Gastroesophageal sphincter (tissue), 4 donors: ENCODE measurements around the gene MYO18A. TPM values are rescaled to one million over a fixed set of nuclear protein-coding genes. Genes with fewer than 3 reads are reported as not detected.
A peak's percentile ranks its signal among the peaks of the same experiment; 100 is the strongest.

Experiments
- ATAC-seq: fragments of 150-250 bp; one replicate; pipeline ENCODE4 v1.9.1; 2016; ENCODE audit warnings: mild to moderate bottlenecking, moderate library complexity
- H3K27ac ChIP-seq, 4 donors: fragments of 200-600 bp; sonication (generic) in 3 of 4; 1 replicate in 3 of 4; 2 replicates in 1 of 4; pipeline ENCODE4 v1.5.1; 2016 to 2019
- H3K27me3 ChIP-seq: fragments of 200-600 bp; sonication (generic); one replicate; pipeline ENCODE4 v1.5.1; 2019
- H3K36me3 ChIP-seq, 2 donors: fragments of 200-600 bp; sonication (generic); one replicate each; pipeline ENCODE4 v1.5.1; 2019; ENCODE audit warnings: control low read depth in 1 of 2
- H3K4me1 ChIP-seq, 3 donors: fragments of 200-600 bp; sonication (generic); 1 replicate in 2 of 3; 2 replicates in 1 of 3; pipeline ENCODE4 v1.5.1; 2016 to 2019; ENCODE audit warnings: control low read depth in 2 of 3
- H3K4me3 ChIP-seq, 2 donors: fragments of 200-600 bp; sonication (generic); one replicate each; pipeline ENCODE4 v1.5.1; 2019; ENCODE audit warnings: mild to moderate bottlenecking in 1 of 2, moderate library complexity in 1 of 2
- H3K9me3 ChIP-seq, 3 donors: fragments of 200-600 bp; sonication (generic); one replicate each; pipeline ENCODE4 v1.5.1; 2017 to 2019; ENCODE audit warnings: control low read depth in 2 of 3
- EP300 ChIP-seq: sonication (generic); formaldehyde crosslinking; IDR thresholded peaks from one replicate; pipeline ENCODE4 v1.6.1; 2017; ENCODE audit warnings: antibody characterized with exemption, mild to moderate bottlenecking
- POLR2A ChIP-seq, 2 donors: fragments of 450-650 bp; IDR thresholded peaks; one replicate each; pipeline ENCODE4 v1.6.1; 2017; ENCODE audit warnings: antibody characterized with exemption in 2 of 2, mild to moderate bottlenecking in 2 of 2, moderate library complexity in 1 of 2
- POLR2AphosphoS5 ChIP-seq: sonication (generic); formaldehyde crosslinking; IDR thresholded peaks from one replicate; pipeline ENCODE4 v1.6.1; 2017; ENCODE audit warnings: antibody characterized with exemption
- WGBS, 2 donors: methylation state at CpG; one replicate each; pipeline ENCODE4 v1.1.5; 2018; ENCODE audit warnings: low coverage in 1 of 2; 5-methylcytosine and 5-hydroxymethylcytosine counted together
- total RNA-seq, 4 donors: library from RNA; depleted of rRNA; stranded (reverse); fragments of >200 nt; gene quantifications; one replicate each; pipeline ENCODE4 v1.1.0, GENCODE V29; 2016
- TF ChIP-seq, protein P1 (sequence below), 4 experiments: fragments of 200-600 bp in 2 of 4; fragments of 450-650 bp in 2 of 4; sonication (generic) in 1 of 4; IDR thresholded peaks; one replicate each; pipeline ENCODE4 v1.5.1; 2017 to 2019; ENCODE audit warnings: antibody characterized with exemption in 4 of 4, mild to moderate bottlenecking in 2 of 4, moderate library complexity in 2 of 4

The MYO18A gene
- total RNA-seq, 4 donors from 2014 or later: 45.5 to 70.5 (median 56.5) TPM

- Histone ChIP-seq H3K4me3 (no peak overlapping the region), H3K4me1 (peaks cover 0 to 76% (median 28%) of the 10 kb centered on the region in 3 donors), H3K9me3 (no peaks in the 10 kb centered on the region), H3K27ac (peak overlapping the region in 3 of 4 donors; percentile 55 to 83 (median 73)), H3K27me3 (no peaks in the 10 kb centered on the region), H3K36me3 (no peaks in the 10 kb centered on the region)
- ATAC-seq: no peak
- WGBS, 2 donors: 77 to 80% methylated on average over 2 to 5 of the region's 11 CpGs
- TF ChIP-seq POLR2A (IDR thresholded peaks at IDR 0.05) (no peak), POLR2AphosphoS5 (no peak), EP300 (no peak)
- TF ChIP-seq, protein P1, sequence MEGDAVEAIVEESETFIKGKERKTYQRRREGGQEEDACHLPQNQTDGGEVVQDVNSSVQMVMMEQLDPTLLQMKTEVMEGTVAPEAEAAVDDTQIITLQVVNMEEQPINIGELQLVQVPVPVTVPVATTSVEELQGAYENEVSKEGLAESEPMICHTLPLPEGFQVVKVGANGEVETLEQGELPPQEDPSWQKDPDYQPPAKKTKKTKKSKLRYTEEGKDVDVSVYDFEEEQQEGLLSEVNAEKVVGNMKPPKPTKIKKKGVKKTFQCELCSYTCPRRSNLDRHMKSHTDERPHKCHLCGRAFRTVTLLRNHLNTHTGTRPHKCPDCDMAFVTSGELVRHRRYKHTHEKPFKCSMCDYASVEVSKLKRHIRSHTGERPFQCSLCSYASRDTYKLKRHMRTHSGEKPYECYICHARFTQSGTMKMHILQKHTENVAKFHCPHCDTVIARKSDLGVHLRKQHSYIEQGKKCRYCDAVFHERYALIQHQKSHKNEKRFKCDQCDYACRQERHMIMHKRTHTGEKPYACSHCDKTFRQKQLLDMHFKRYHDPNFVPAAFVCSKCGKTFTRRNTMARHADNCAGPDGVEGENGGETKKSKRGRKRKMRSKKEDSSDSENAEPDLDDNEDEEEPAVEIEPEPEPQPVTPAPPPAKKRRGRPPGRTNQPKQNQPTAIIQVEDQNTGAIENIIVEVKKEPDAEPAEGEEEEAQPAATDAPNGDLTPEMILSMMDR (IDR thresholded peaks at IDR 0.05): no peak
These were observed 25.5 kb downstream of the MYO18A start for GRCh38 chr17:29154516-29155226.

GRCh38 chr17:29151567-29151966 is 28.6 kb downstream of the MYO18A start:
- Histone ChIP-seq H3K9me3 (no peaks in the 10 kb centered on the region), H3K27ac (peak overlapping the region in 1 of 4 donors; percentile 84), H3K4me3 (no peak overlapping the region), H3K4me1 (peaks cover 4 to 59% (median 28%) of the 10 kb centered on the region in 3 donors), H3K27me3 (no peaks in the 10 kb centered on the region), H3K36me3 (no peaks in the 10 kb centered on the region)
- WGBS, 2 donors: 40 to 80% methylated on average over 1 of the region's 4 CpGs
- no peak for TF ChIP-seq POLR2A (IDR thresholded peaks at IDR 0.05)
- TF ChIP-seq EP300: no peak
- TF ChIP-seq, protein P1 (IDR thresholded peaks at IDR 0.05): no peak
- TF ChIP-seq POLR2AphosphoS5: no peak
- no peak for ATAC-seq

DNA sequence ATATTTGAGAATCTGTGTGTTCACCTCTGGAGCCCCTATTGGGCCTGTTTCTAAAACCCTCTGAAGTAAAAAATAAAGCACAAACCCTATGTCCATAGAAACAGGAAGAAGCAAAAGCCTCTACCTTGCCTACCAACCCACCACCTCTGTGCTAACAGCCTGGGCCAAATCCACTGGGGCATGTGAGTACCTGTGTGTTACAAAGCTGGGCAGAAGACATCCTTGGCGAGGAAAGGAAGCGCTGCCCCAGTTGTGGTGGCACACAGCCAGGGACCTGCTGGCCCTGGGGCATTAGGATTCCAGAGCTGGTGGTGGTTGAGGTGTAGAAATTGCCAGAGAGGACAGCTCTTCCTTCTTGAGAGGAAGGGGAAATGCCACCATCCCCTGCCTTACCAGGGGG is 30.0 kb downstream of the MYO18A start:
- WGBS, 2 donors: no CpG with 5 or more reads among the region's 2 CpGs
- H3K9me3 ChIP-seq: no peaks in the 10 kb centered on the region
- no peaks in the 10 kb centered on the region for H3K36me3 ChIP-seq
- ATAC-seq: no peak
- no peak overlapping the region for H3K4me3 ChIP-seq
- TF ChIP-seq, protein P1 (IDR thresholded peaks at IDR 0.05): no peak
- TF ChIP-seq EP300: no peak
- no peak for TF ChIP-seq POLR2AphosphoS5
- no peak for TF ChIP-seq POLR2A (IDR thresholded peaks at IDR 0.05)
- H3K4me1 ChIP-seq: peaks cover 4 to 53% (median 14%) of the 10 kb centered on the region in 3 donors
- H3K27me3 ChIP-seq: no peaks in the 10 kb centered on the region
- H3K27ac ChIP-seq: peak overlapping the region in 3 of 4 donors; percentile 84 to 85 (median 85)

- no peaks in the 10 kb centered on the region for H3K36me3 ChIP-seq
- no peaks in the 10 kb centered on the region for H3K9me3 ChIP-seq
- WGBS, 2 donors: 7 to 29% methylated on average over 3 to 6 of the region's 8 CpGs
- ATAC-seq: no peak
- peak overlapping the region; percentile 46 to 57 for H3K4me3 ChIP-seq
- H3K27me3 ChIP-seq: no peaks in the 10 kb centered on the region
- TF ChIP-seq, protein P1 (IDR thresholded peaks at IDR 0.05): no peak
- TF ChIP-seq POLR2AphosphoS5: no peak
- no peak for TF ChIP-seq EP300
- peak overlapping the region; percentile 31 to 85 (median 84) for H3K27ac ChIP-seq
- peaks cover 4 to 52% (median 11%) of the 10 kb centered on the region in 3 donors for H3K4me1 ChIP-seq
These were observed 30.6 kb downstream of the MYO18A start for GRCh38 chr17:29149431-29150064.
